Type B pancreatic cell (in vitro differentiated cells): ENCODE measurements around the gene ABCA7. TPM values are rescaled to one million over a fixed set of nuclear protein-coding genes. Genes with fewer than 3 reads are reported as not detected.

Experiments used
- DNase-seq: peaks from one replicate; pipeline ENCODE4 v3.0.0; 2021; ENCODE audit warnings: mixed read lengths; ENCODE audit not compliant: unreplicated experiment; ENCODE audit errors: extremely low spot score
- H3K27ac Mint-ChIP-seq: 2 replicates; pipeline ENCODE4 v1.8.0; 2021; ENCODE audit warnings: mild to moderate bottlenecking, mixed read lengths
- H3K27me3 Mint-ChIP-seq: 2 replicates; pipeline ENCODE4 v1.8.0; 2021; ENCODE audit warnings: mixed read lengths
- H3K36me3 Mint-ChIP-seq: 2 replicates; pipeline ENCODE4 v1.8.0; 2021; ENCODE audit warnings: mixed read lengths
- H3K4me1 Mint-ChIP-seq: one replicate; pipeline ENCODE4 v1.8.0; 2021; ENCODE audit warnings: mixed read lengths; ENCODE audit not compliant: unreplicated experiment
- H3K4me3 Mint-ChIP-seq: 2 replicates; pipeline ENCODE4 v1.8.0; 2021; ENCODE audit warnings: mild to moderate bottlenecking, mixed read lengths
- H3K9me3 Mint-ChIP-seq: 2 replicates; pipeline ENCODE4 v1.8.0; 2021; ENCODE audit warnings: mixed read lengths
- CTCF ChIP-seq: fragments of 200-600 bp; sonication (generic); conservative IDR thresholded peaks from 2 replicates; pipeline ENCODE4 v1.5.0; 2021; ENCODE audit warnings: antibody characterized with exemption, mild to moderate bottlenecking
- total RNA-seq: library from RNA; stranded (reverse); gene quantifications from 2 replicates; pipeline ENCODE4 v1.2.1, GENCODE V29; 2021; ENCODE audit warnings: low replicate concordance

The ABCA7 gene
- total RNA-seq, 1 donor from 2014 or later, result 26.1 TPM

GRCh38 chr19:1057176-1057855 is 17.4 kb downstream of the ABCA7 start:
- H3K4me1 Mint-ChIP-seq, result no peaks in the 10 kb centered on the region
- no peak overlapping the region for H3K27ac Mint-ChIP-seq
- no peak for TF ChIP-seq CTCF
- H3K27me3 Mint-ChIP-seq, result no peaks in the 10 kb centered on the region
- H3K4me3 Mint-ChIP-seq, result no peak overlapping the region
- peaks cover 3% of the 10 kb centered on the region for H3K36me3 Mint-ChIP-seq
- DNase-seq, result no peak
- no peaks in the 10 kb centered on the region for H3K9me3 Mint-ChIP-seq

GRCh38 chr19:1058112-1058511 is 18.2 kb downstream of the ABCA7 start:
- H3K27ac Mint-ChIP-seq, result no peak overlapping the region

GRCh38 chr19:1060689-1061088 is 20.8 kb downstream of the ABCA7 start:
- no peak for TF ChIP-seq CTCF
- Mint-ChIP-seq H3K27me3 (peaks cover 13% of the 10 kb centered on the region), H3K9me3 (no peaks in the 10 kb centered on the region), H3K27ac (no peak overlapping the region), H3K4me1 (no peaks in the 10 kb centered on the region), H3K36me3 (peaks cover 3% of the 10 kb centered on the region), H3K4me3 (no peak overlapping the region)
- no peak for DNase-seq

More at GRCh38 chr19:1058112-1058511, 18.2 kb downstream of the ABCA7 start:
- Mint-ChIP-seq H3K27me3 (no peaks in the 10 kb centered on the region), H3K4me3 (no peak overlapping the region), H3K4me1 (no peaks in the 10 kb centered on the region), H3K9me3 (no peaks in the 10 kb centered on the region), H3K36me3 (peaks cover 3% of the 10 kb centered on the region)
- TF ChIP-seq CTCF, result no peak
- DNase-seq, result no peak

GRCh38 chr19:1061987-1062386 is 22.1 kb downstream of the ABCA7 start:
- Mint-ChIP-seq H3K4me1 (no peaks in the 10 kb centered on the region), H3K27ac (no peak overlapping the region), H3K9me3 (no peaks in the 10 kb centered on the region), H3K36me3 (no peaks in the 10 kb centered on the region), H3K4me3 (no peak overlapping the region), H3K27me3 (peaks cover 19% of the 10 kb centered on the region)
- TF ChIP-seq CTCF, result no peak
- no peak for DNase-seq

- no peaks in the 10 kb centered on the region for H3K9me3 Mint-ChIP-seq
- H3K27ac Mint-ChIP-seq, result no peak overlapping the region
- no peaks in the 10 kb centered on the region for H3K4me1 Mint-ChIP-seq
- no peaks in the 10 kb centered on the region for H3K36me3 Mint-ChIP-seq
- TF ChIP-seq CTCF, result no peak
- DNase-seq, result no peak
- H3K27me3 Mint-ChIP-seq, result peaks cover 19% of the 10 kb centered on the region
- no peak overlapping the region for H3K4me3 Mint-ChIP-seq
Observed at GRCh38 chr19:1062387-1063029, 22.6 kb downstream of the ABCA7 start.
